PC-3 (cell line): Measurements from ENCODE around the gene LAD1. TPM values are rescaled to one million over a fixed set of nuclear protein-coding genes. Genes with fewer than 3 reads are reported as not detected.

ENCODE experiments used
- ATAC-seq: fragments of 200-7000 bp; cut with Tn5 transposase; 2 replicates; pipeline ENCODE4 v1.9.1; 2020; ENCODE audit warnings: mild to moderate bottlenecking, moderate library complexity
- BruUV-seq: library from RNA; stranded (reverse); fragments of 400-500 nt; replicated peaks from 2 replicates; lab custom pipeline; 2021; lab: Mats Ljungman, UMichigan
- CTCF ChIA-PET: fragments of 300-600 bp; sonication (Branson Sonifier 250); formaldehyde crosslinking; loops from one replicate; lab custom pipeline; 2022; ENCODE audit warnings: antibody characterized with exemption; lab: Charles Lee
- POLR2A ChIA-PET: fragments of 300-600 bp; sonication (Branson Sonifier 250); formaldehyde crosslinking; loops from one replicate; lab custom pipeline; 2022; ENCODE audit warnings: antibody characterized with exemption; ENCODE audit not compliant: unreplicated experiment; lab: Charles Lee
- DNase-seq: peaks from one replicate; pipeline ENCODE4 v3.0.0-alpha.2; 2015
- H2AFZ ChIP-seq: fragments of 300-600 bp; sonication (generic); 2 replicates; pipeline ENCODE4 v1.6.0; 2016; ENCODE audit warnings: antibody characterized with exemption, low read length
- H3F3A ChIP-seq: fragments of 300-600 bp; sonication (generic); one replicate; pipeline ENCODE4 v1.6.0; 2017; ENCODE audit warnings: antibody characterized with exemption, low read length, control low read depth, mild to moderate bottlenecking; ENCODE audit not compliant: unreplicated experiment
- H3K27ac ChIP-seq: fragments of 300-600 bp; sonication (generic); 2 replicates; pipeline ENCODE4 v1.5.1; 2016; ENCODE audit warnings: mild to moderate bottlenecking, low read length
- H3K27me3 ChIP-seq: fragments of 300-600 bp; sonication (generic); 2 replicates; pipeline ENCODE4 v1.6.1; 2016; ENCODE audit warnings: low read length, mixed read lengths
- H3K36me3 ChIP-seq: fragments of 300-600 bp; sonication (generic); 2 replicates; pipeline ENCODE4 v1.6.1; 2016; ENCODE audit warnings: low read depth, mixed run types, low read length, mixed read lengths
- H3K4me1 ChIP-seq: fragments of 300-600 bp; sonication (generic); 2 replicates; pipeline ENCODE4 v1.5.1; 2016; ENCODE audit warnings: low read length; ENCODE audit not compliant: insufficient read depth
- H3K4me2 ChIP-seq: fragments of 300-600 bp; sonication (generic); 2 replicates; pipeline ENCODE4 v1.6.0; 2016; ENCODE audit warnings: low read length
- H3K4me3 ChIP-seq: fragments of 300-600 bp; sonication (generic); 2 replicates; pipeline ENCODE4 v1.5.1; 2016; ENCODE audit warnings: mild to moderate bottlenecking, low read length, mixed read lengths
- H3K79me2 ChIP-seq: fragments of 300-600 bp; sonication (generic); 2 replicates; pipeline ENCODE4 v1.6.1; 2017; ENCODE audit warnings: low read length, mixed read lengths
- H3K9ac ChIP-seq: fragments of 300-600 bp; sonication (generic); 2 replicates; pipeline ENCODE4 v1.6.0; 2016; ENCODE audit warnings: mild to moderate bottlenecking, low read length
- H3K9me2 ChIP-seq: fragments of 300-600 bp; sonication (generic); replicated peaks from 2 replicates; pipeline ENCODE4 v1.6.1; 2016; ENCODE audit warnings: mixed run types, low read length, mixed read lengths
- H3K9me3 ChIP-seq: fragments of 300-600 bp; sonication (generic); 2 replicates; pipeline ENCODE4 v1.6.1; 2016; ENCODE audit warnings: low read length, mixed read lengths
- H4K20me1 ChIP-seq: fragments of 300-600 bp; sonication (generic); 2 replicates; pipeline ENCODE4 v1.6.1; 2016; ENCODE audit warnings: low read length, mixed read lengths
- EZH2 ChIP-seq: fragments of 300-600 bp; sonication (generic); IDR thresholded peaks from one replicate; pipeline ENCODE4 v1.6.1; 2017; ENCODE audit warnings: antibody characterized with exemption, mild to moderate bottlenecking, low read length; ENCODE audit not compliant: unreplicated experiment
- EZH2phosphoT487 ChIP-seq: fragments of 300-600 bp; sonication (generic); IDR thresholded peaks from 2 replicates; pipeline ENCODE4 v1.6.1; 2018; ENCODE audit warnings: mild to moderate bottlenecking, antibody characterized with exemption, low read length, borderline replicate concordance
- intact Hi-C: fragments of 100-400 bp; cut with micrococcal nuclease; formaldehyde crosslinking; loops from 2 replicates; pipeline ENCODE4 v1.9.0; 2023
- total RNA-seq: library from RNA; depleted of rRNA; stranded (reverse); fragments of >200 nt; gene quantifications from 2 replicates; pipeline ENCODE4 v1.2.3, GENCODE V29; 2014
- TF ChIP-seq, protein P1 (sequence below): fragments of 300-600 bp; sonication (generic); conservative IDR thresholded peaks from 2 replicates; pipeline ENCODE4 v1.5.1; 2017; ENCODE audit warnings: antibody characterized with exemption, low read depth, mild to moderate bottlenecking, low read length

The LAD1 gene
- total RNA-seq, 1 experiment from 2014 or later: 310 TPM

DNA sequence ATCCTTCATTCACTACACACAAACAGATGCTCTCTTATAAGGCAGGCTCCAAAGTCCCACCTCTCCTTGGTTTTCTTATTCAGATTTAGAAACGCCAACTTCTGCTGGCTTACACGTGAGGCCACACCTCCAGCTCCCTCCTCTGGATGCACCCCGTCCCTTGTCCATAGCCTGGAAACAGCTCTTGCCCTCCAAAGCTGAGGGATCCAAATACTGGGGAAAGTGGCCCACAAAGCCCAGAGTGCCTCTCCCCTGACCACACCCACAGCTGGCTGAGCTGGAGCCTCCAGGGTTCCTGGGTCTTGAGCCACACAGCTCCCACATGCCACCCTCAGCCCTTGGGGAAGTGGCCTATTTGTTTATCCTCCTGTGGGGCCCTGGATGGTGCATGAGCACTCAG, 4.5 kb downstream of the LAD1 start:
- DNase-seq (no peak), ATAC-seq (no peak)
- Histone ChIP-seq H3K79me2 (peaks cover 100% of the 10 kb centered on the region), H4K20me1 (peaks cover 54% of the 10 kb centered on the region), H3K27me3 (no peaks in the 10 kb centered on the region), H3K36me3 (peaks cover 13% of the 10 kb centered on the region; the same call in 1 of the 2 replicates), H3K9me2 (no peaks in the 10 kb centered on the region), H3K27ac (no peak overlapping the region), H3K4me1 (peaks cover 41% of the 10 kb centered on the region), H3F3A (peaks cover 13% of the 10 kb centered on the region), H3K9ac (no peak overlapping the region), H3K9me3 (no peaks in the 10 kb centered on the region), H3K4me2 (no peak overlapping the region), H3K4me3 (no peak overlapping the region), H2AFZ (no peak overlapping the region)
- TF ChIP-seq, protein P1, sequence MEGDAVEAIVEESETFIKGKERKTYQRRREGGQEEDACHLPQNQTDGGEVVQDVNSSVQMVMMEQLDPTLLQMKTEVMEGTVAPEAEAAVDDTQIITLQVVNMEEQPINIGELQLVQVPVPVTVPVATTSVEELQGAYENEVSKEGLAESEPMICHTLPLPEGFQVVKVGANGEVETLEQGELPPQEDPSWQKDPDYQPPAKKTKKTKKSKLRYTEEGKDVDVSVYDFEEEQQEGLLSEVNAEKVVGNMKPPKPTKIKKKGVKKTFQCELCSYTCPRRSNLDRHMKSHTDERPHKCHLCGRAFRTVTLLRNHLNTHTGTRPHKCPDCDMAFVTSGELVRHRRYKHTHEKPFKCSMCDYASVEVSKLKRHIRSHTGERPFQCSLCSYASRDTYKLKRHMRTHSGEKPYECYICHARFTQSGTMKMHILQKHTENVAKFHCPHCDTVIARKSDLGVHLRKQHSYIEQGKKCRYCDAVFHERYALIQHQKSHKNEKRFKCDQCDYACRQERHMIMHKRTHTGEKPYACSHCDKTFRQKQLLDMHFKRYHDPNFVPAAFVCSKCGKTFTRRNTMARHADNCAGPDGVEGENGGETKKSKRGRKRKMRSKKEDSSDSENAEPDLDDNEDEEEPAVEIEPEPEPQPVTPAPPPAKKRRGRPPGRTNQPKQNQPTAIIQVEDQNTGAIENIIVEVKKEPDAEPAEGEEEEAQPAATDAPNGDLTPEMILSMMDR: no peak
- TF ChIP-seq EZH2phosphoT487 (no peak), EZH2 (no peak)
- CTCF ChIA-PET: no interaction called here
- BruUV-seq: no TSS peak
- POLR2A ChIA-PET: interaction anchor here (0.6 kb wide), 1 partner anchor 48 kb away, joined by 6 read pairs; no protein-coding TSS in a partner anchor
- intact Hi-C loops: no loop called here

DNA sequence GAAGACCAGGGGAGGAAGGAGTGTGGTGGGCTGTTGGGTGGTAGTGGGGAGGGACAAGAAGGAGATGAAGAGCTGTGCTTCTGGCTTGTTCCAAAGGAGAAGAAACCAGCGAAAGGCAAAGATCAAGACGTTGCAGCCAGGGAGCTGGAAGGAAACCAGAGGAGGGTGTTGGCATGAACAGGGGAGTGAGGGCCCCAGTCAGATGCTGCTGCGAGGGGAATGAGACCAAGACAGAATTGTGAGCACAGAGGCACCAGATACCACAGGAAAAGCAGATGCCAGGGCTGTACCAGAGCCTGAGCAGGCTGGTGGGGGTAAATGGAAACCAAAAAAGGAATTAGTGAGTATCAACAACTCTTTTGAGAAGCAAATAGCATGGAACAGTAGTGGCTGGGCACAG, 6.0 kb downstream of the LAD1 start:
- H3K27ac ChIP-seq: no peak overlapping the region
- H3K27me3 ChIP-seq: no peaks in the 10 kb centered on the region
- intact Hi-C loops: no loop called here
- H3K79me2 ChIP-seq: peaks cover 95% of the 10 kb centered on the region
- peaks cover 9% of the 10 kb centered on the region for H3F3A ChIP-seq
- TF ChIP-seq EZH2phosphoT487: no peak
- POLR2A ChIA-PET: no interaction called here
- BruUV-seq: no TSS peak
- H3K9me2 ChIP-seq: no peaks in the 10 kb centered on the region
- H3K4me1 ChIP-seq: peaks cover 31% of the 10 kb centered on the region
- no peak overlapping the region for H3K4me2 ChIP-seq
- no peak overlapping the region for H2AFZ ChIP-seq
- H3K9me3 ChIP-seq: no peaks in the 10 kb centered on the region
- peaks cover 22% of the 10 kb centered on the region for H3K36me3 ChIP-seq
- H3K4me3 ChIP-seq: no peak overlapping the region
- CTCF ChIA-PET: no interaction called here
- no peak for DNase-seq
- no peak overlapping the region for H3K9ac ChIP-seq
- peaks cover 54% of the 10 kb centered on the region for H4K20me1 ChIP-seq
- no peak for ATAC-seq

DNA sequence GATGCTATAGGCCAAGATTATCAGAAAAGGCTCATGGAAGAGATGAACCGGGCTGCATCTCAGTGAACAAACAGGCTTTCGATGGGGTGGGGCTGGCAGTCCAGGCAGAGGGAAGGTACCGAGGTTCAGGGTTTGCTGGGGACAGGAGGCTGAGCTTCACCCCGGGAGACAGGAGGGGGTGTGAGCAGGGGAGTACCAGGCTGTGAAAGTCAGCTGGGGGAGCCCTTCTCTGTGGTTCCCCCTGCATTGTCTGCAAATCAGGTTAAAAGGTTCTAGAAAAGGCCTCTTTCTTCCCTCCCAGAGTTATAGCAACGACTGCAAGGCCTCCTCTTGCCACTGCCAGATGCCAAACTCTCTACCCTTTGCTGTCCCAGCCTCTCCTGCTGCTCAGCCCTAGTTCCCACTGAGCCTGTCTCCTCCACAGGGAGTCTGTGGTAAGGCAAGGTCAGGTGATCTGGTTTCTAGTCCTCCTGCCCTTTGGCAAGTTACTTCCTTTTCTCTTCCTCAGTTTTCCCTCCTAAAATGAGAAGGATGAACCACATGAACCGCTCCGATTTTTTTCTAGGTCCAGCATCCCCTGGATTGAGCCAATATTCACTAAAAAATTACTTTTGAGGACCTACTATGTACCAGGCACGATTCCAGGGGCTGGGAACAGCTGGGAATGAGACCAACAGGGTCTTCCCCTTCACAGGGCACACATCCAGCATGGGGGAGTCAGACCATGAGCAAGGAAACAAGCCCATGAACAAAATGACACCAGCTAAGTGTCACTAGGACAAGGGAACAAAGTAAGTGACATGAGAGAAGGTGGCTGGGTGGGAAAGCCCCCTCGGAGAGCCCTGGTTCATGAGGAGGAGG, 7.2 kb downstream of the LAD1 start:
- no TSS peak for BruUV-seq
- ATAC-seq (no peak), DNase-seq (no peak)
- Histone ChIP-seq H3K27ac (no peak overlapping the region), H3K79me2 (peaks cover 83% of the 10 kb centered on the region), H3K36me3 (peaks cover 34% of the 10 kb centered on the region), H3F3A (no peaks in the 10 kb centered on the region), H3K4me3 (no peak overlapping the region), H3K4me1 (peaks cover 20% of the 10 kb centered on the region), H3K9ac (no peak overlapping the region), H4K20me1 (peaks cover 50% of the 10 kb centered on the region), H3K27me3 (no peaks in the 10 kb centered on the region), H2AFZ (no peak overlapping the region), H3K4me2 (no peak overlapping the region), H3K9me2 (no peaks in the 10 kb centered on the region), H3K9me3 (no peaks in the 10 kb centered on the region)
- CTCF ChIA-PET: no interaction called here
- POLR2A ChIA-PET: no interaction called here
- intact Hi-C loops: no loop called here
- TF ChIP-seq EZH2 (no peak), EZH2phosphoT487 (no peak)
- TF ChIP-seq, protein P1: no peak
